Measurements from ENCODE around the gene CCDC27. TPM values are rescaled to one million over a fixed set of nuclear protein-coding genes. Genes with fewer than 3 reads are reported as not detected.

CCDC27 gene
- total RNA-seq, 4 donors from 2014 or later = not detected

GRCh38 chr1:3790500-3790923 lies 38.3 kb downstream of the CCDC27 start:
- no peak for DNase-seq
- no peak overlapping the region for H3K4me3 ChIP-seq
- TF ChIP-seq EP300 (IDR thresholded peaks at IDR 0.05; ENCODE audit: low read depth) = no peak
- TF ChIP-seq POLR2A (IDR thresholded peaks at IDR 0.05) = no peak
- TF ChIP-seq CTCF (IDR thresholded peaks at IDR 0.05) = no peak
- no peak for TF ChIP-seq POLR2AphosphoS5 (IDR thresholded peaks at IDR 0.05)
- WGBS, 2 donors (ENCODE audit: low coverage in 1 of 2) = 87% methylated on average over 9 of the region's 12 CpGs; no CpG with 5 or more reads in 1 of the 2 donors
- no peak overlapping the region for H3K27ac ChIP-seq
- H3K36me3 ChIP-seq = peaks cover 0 to 12% (median 6%) of the 10 kb centered on the region in 4 donors
- intact Hi-C loops (cut with DNase I; ENCODE audit: low total_unique reads) = no loop called here
- no peaks in the 10 kb centered on the region for H3K9me3 ChIP-seq
- in situ Hi-C loops (cut with MboI; ENCODE audit: low pct_ligation_motif_present in 1 of 4, low pct_unique_long_range_greater_than_20kb in 1 of 4, low sequenced_read_pairs in 3 of 4) = no loop called here
- no peaks in the 10 kb centered on the region for H3K27me3 ChIP-seq
- H3K4me1 ChIP-seq = peaks cover 23 to 29% (median 24%) of the 10 kb centered on the region in 4 donors

GRCh38 chr1:3790952-3791351 lies 38.7 kb downstream of the CCDC27 start:
- 91 to 100% methylated on average over 1 to 18 of the region's 18 CpGs for WGBS, 2 donors (ENCODE audit: low coverage in 1 of 2)
- H3K4me3 ChIP-seq = no peak overlapping the region
- H3K36me3 ChIP-seq = peaks cover 0 to 12% (median 5%) of the 10 kb centered on the region in 4 donors
- in situ Hi-C loops (cut with MboI; ENCODE audit: low pct_ligation_motif_present in 1 of 4, low pct_unique_long_range_greater_than_20kb in 1 of 4, low sequenced_read_pairs in 3 of 4) (no loop called here), intact Hi-C loops (cut with DNase I; ENCODE audit: low total_unique reads) (no loop called here)
- H3K9me3 ChIP-seq = no peaks in the 10 kb centered on the region
- H3K4me1 ChIP-seq = peaks cover 24 to 31% (median 27%) of the 10 kb centered on the region in 4 donors
- H3K27me3 ChIP-seq = no peaks in the 10 kb centered on the region
- no peak overlapping the region for H3K27ac ChIP-seq
- no peak for DNase-seq
- TF ChIP-seq CTCF (IDR thresholded peaks at IDR 0.05) = no peak
- no peak for TF ChIP-seq POLR2A (IDR thresholded peaks at IDR 0.05)
- no peak for TF ChIP-seq EP300 (IDR thresholded peaks at IDR 0.05; ENCODE audit: low read depth)
- TF ChIP-seq POLR2AphosphoS5 (IDR thresholded peaks at IDR 0.05) = no peak

GRCh38 chr1:3795453-3796214 lies 43.4 kb downstream of the CCDC27 start:
- H3K27ac ChIP-seq = peak overlapping the region; percentile 71 to 87 (median 84)
- no peaks in the 10 kb centered on the region for H3K9me3 ChIP-seq
- H3K4me3 ChIP-seq = peak overlapping the region; percentile 88 to 99 (median 96)
- intact Hi-C loops (cut with DNase I; ENCODE audit: low total_unique reads) = no loop called here
- DNase-seq = no peak
- H3K27me3 ChIP-seq = peaks cover 6% of the 10 kb centered on the region
- in situ Hi-C loops (cut with MboI; ENCODE audit: low pct_ligation_motif_present in 1 of 4, low pct_unique_long_range_greater_than_20kb in 1 of 4, low sequenced_read_pairs in 3 of 4) = no loop called here
- H3K4me1 ChIP-seq = peaks cover 24 to 38% (median 28%) of the 10 kb centered on the region in 4 donors
- 10% methylated on average over 14 of the region's 53 CpGs; no CpG with 5 or more reads in 1 of the 2 donors for WGBS, 2 donors (ENCODE audit: low coverage in 1 of 2)
- TF ChIP-seq POLR2A (IDR thresholded peaks at IDR 0.05) (no peak), EP300 (IDR thresholded peaks at IDR 0.05; ENCODE audit: low read depth) (no peak), CTCF (IDR thresholded peaks at IDR 0.05) (no peak), POLR2AphosphoS5 (IDR thresholded peaks at IDR 0.05) (no peak)
- H3K36me3 ChIP-seq = no peaks in the 10 kb centered on the region

GRCh38 chr1:3796215-3797061 lies 44.2 kb downstream of the CCDC27 start, which contains the start of gene LRRC47:
Gene LRRC47, minus strand, starts transcription at chr1:3796498. Its CDS starts 22 bp downstream, at chr1:3796476.
- intact Hi-C loops (cut with DNase I; ENCODE audit: low total_unique reads) = no loop called here

More at GRCh38 chr1:3796215-3797061, 44.2 kb downstream of the CCDC27 start, which contains the start of gene LRRC47:
- in situ Hi-C loops (cut with MboI; ENCODE audit: low pct_ligation_motif_present in 1 of 4, low pct_unique_long_range_greater_than_20kb in 1 of 4, low sequenced_read_pairs in 3 of 4) = no loop called here
- Histone ChIP-seq H3K4me1 (peaks cover 24 to 40% (median 28%) of the 10 kb centered on the region in 4 donors), H3K27me3 (peaks cover 10% of the 10 kb centered on the region), H3K36me3 (no peaks in the 10 kb centered on the region), H3K4me3 (peak within 1 kb of the TSS; percentile 88 to 99 (median 96)), H3K9me3 (no peaks in the 10 kb centered on the region), H3K27ac (peak within 1 kb of the TSS; percentile 71 to 87 (median 84))
- DNase-seq = peak; percentile 95
- TF ChIP-seq POLR2A (IDR thresholded peaks at IDR 0.05) = peak; percentile 70
- TF ChIP-seq CTCF (IDR thresholded peaks at IDR 0.05) = peak in 2 of 5 experiments; percentile 11 to 12
- TF ChIP-seq EP300 (IDR thresholded peaks at IDR 0.05; ENCODE audit: low read depth) = no peak
- peak; percentile 70 to 87 (median 85) for TF ChIP-seq POLR2AphosphoS5 (IDR thresholded peaks at IDR 0.05)
- WGBS, 2 donors (ENCODE audit: low coverage in 1 of 2) = 5% methylated on average over 12 to 30 of the region's 60 CpGs

Data from transverse colon (tissue), 4 donors.